Measurements from ENCODE around the gene OR7D2. TPM values are rescaled to one million over a fixed set of nuclear protein-coding genes. Genes with fewer than 3 reads are reported as not detected.

The OR7D2 gene
- total RNA-seq, 1 donor from 2014 or later, result not detected

DNA sequence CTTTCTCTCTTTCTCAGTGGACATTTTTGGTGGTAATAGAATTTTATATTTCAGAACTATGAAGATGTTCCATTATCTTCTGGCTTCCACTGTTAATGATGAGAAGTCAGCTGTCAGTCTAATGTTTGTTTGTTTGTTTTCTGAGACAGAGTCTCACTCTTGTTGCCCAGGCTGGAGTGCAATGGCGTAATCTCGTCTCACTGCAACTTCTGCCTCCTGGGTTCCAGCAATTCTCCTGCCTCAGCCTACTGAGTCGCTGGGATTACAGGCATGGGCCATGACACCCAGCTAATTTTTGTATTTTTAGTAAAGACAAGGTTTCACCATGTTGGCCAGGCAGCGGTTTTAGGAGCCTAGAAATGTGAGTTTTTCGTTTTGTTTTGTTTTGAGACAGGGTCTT, 33.9 kb upstream of the OR7D2 start:
- intact Hi-C loops (cut with DNase I), result no loop called here
- Histone ChIP-seq H3K4me3 (no peak overlapping the region), H3K27me3 (no peaks in the 10 kb centered on the region), H3K27ac (no peak overlapping the region), H3K4me1 (peaks cover 18% of the 10 kb centered on the region), H3K9me3 (peaks cover 17% of the 10 kb centered on the region), H3K36me3 (peaks cover 0 to 23% of the 10 kb centered on the region in 2 donors)
- DNase-seq (ENCODE audit: extremely low spot score in 2 of 2), result no peak
- TF ChIP-seq POLR2A (IDR thresholded peaks at IDR 0.05), result no peak
- TF ChIP-seq, protein P1, sequence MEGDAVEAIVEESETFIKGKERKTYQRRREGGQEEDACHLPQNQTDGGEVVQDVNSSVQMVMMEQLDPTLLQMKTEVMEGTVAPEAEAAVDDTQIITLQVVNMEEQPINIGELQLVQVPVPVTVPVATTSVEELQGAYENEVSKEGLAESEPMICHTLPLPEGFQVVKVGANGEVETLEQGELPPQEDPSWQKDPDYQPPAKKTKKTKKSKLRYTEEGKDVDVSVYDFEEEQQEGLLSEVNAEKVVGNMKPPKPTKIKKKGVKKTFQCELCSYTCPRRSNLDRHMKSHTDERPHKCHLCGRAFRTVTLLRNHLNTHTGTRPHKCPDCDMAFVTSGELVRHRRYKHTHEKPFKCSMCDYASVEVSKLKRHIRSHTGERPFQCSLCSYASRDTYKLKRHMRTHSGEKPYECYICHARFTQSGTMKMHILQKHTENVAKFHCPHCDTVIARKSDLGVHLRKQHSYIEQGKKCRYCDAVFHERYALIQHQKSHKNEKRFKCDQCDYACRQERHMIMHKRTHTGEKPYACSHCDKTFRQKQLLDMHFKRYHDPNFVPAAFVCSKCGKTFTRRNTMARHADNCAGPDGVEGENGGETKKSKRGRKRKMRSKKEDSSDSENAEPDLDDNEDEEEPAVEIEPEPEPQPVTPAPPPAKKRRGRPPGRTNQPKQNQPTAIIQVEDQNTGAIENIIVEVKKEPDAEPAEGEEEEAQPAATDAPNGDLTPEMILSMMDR (IDR thresholded peaks at IDR 0.05), result no peak

DNA sequence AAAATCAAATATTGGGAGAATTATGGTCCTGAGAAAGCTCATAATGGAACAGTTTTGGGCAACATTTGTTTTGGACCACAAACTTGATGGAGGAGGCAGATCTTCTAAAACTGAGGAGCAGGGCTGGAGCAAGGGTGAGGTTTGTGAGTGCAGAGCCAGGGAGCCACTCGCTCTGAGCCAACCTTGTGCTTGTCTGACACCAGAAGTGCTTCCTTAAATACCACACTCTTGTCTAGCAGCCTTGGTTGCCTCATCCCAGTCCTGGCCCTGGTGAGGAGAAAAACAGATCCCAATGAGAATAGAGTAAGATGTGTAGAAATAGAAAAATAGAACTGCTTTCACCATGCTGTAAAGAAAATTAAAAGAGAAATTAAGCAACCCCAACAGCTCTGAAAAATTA, 31.9 kb upstream of the OR7D2 start:
- H3K27ac ChIP-seq, result no peak overlapping the region
- TF ChIP-seq POLR2A (IDR thresholded peaks at IDR 0.05) (no peak), POLR2AphosphoS5 (IDR thresholded peaks at IDR 0.05; ENCODE audit: insufficient read depth in 1 of 2, low read depth in 1 of 2) (no peak)
- TF ChIP-seq, protein P1 (IDR thresholded peaks at IDR 0.05), result no peak
- peaks cover 17% of the 10 kb centered on the region for H3K9me3 ChIP-seq
- peaks cover 0 to 23% of the 10 kb centered on the region in 2 donors for H3K36me3 ChIP-seq
- intact Hi-C loops (cut with DNase I), result no loop called here
- no peak overlapping the region for H3K4me3 ChIP-seq
- no peak for DNase-seq (ENCODE audit: extremely low spot score in 2 of 2)
- no peaks in the 10 kb centered on the region for H3K27me3 ChIP-seq
- H3K4me1 ChIP-seq, result peaks cover 15% of the 10 kb centered on the region

DNA sequence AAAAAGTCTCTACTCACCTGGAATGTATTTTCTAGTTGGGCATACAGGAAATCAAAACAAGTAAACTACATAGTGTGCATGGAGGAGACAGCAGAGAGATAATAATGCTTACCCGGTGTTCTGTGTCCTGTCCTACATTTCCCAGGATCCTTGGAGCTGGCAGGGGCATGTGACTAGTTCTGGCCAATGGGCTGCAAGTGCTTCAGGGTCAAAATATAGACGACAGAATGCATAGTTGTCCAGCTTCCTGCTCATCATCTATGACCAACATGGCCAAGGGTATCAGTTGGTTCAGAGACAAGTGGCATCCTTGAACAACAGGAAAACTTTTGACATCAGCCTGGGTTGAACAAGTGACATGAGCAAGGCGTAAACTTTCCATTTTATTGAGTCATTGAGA, 30.1 kb upstream of the OR7D2 start:
- Histone ChIP-seq H3K4me1 (peaks cover 9% of the 10 kb centered on the region), H3K27me3 (no peaks in the 10 kb centered on the region), H3K4me3 (no peak overlapping the region), H3K9me3 (peaks cover 17% of the 10 kb centered on the region), H3K27ac (no peak overlapping the region), H3K36me3 (peaks cover 0 to 31% of the 10 kb centered on the region in 2 donors)
- no peak for DNase-seq (ENCODE audit: extremely low spot score in 2 of 2)
- intact Hi-C loops (cut with DNase I), result no loop called here
- TF ChIP-seq, protein P1 (IDR thresholded peaks at IDR 0.05), result no peak
- TF ChIP-seq POLR2A (IDR thresholded peaks at IDR 0.05), result no peak
- no peak for TF ChIP-seq POLR2AphosphoS5 (IDR thresholded peaks at IDR 0.05; ENCODE audit: insufficient read depth in 1 of 2, low read depth in 1 of 2)

DNA sequence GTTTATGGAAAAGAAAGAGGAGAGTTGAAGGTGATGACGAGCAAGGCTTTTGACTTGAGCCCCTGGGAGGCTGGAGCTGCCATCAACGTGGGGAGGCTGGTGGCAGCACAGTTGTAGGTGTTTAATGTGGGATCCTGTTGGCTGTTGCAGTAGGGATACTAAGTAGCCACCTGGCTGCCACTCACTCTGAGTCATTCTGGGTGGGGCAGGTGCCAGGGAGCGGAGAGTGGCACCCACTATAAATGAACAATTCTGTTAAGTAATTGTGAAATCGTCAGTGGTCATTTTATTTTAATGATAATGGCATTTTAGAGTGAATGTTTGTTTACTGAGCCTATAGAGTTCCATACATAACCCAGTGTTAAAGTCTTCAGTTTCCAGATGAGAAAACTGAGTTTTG, 28.8 kb upstream of the OR7D2 start:
- DNase-seq (ENCODE audit: extremely low spot score in 2 of 2), result no peak
- Histone ChIP-seq H3K9me3 (peaks cover 12% of the 10 kb centered on the region), H3K4me3 (no peak overlapping the region), H3K36me3 (peaks cover 0 to 29% of the 10 kb centered on the region in 2 donors), H3K4me1 (peaks cover 9% of the 10 kb centered on the region), H3K27me3 (no peaks in the 10 kb centered on the region), H3K27ac (no peak overlapping the region)
- intact Hi-C loops (cut with DNase I), result no loop called here
- no peak for TF ChIP-seq POLR2AphosphoS5 (IDR thresholded peaks at IDR 0.05; ENCODE audit: insufficient read depth in 1 of 2, low read depth in 1 of 2)
- TF ChIP-seq POLR2A (IDR thresholded peaks at IDR 0.05), result no peak
- TF ChIP-seq, protein P1 (IDR thresholded peaks at IDR 0.05), result no peak

DNA sequence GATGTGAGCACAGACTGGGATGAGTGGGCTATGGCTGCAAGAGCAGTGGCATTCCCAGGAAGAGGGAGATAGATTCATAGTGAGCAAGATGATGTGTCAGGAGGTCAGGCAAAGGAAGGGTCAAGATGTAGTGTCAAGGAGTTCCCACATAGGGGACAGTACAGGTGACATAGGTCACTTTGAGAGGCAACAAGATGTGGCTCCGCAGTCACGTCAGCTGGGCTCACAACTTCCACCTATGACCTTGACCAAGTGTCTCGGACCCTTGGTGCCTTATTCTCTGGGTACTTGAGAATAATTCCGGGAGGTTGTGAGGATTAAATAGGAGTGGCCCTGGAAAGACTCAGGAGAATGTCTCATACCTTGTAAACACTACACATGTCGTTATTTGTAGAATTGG, 28.1 kb upstream of the OR7D2 start:
- DNase-seq (ENCODE audit: extremely low spot score in 2 of 2), result no peak
- Histone ChIP-seq H3K27ac (no peak overlapping the region), H3K4me3 (no peak overlapping the region), H3K36me3 (peaks cover 0 to 27% of the 10 kb centered on the region in 2 donors), H3K4me1 (peaks cover 9% of the 10 kb centered on the region), H3K9me3 (peaks cover 11% of the 10 kb centered on the region), H3K27me3 (no peaks in the 10 kb centered on the region)
- intact Hi-C loops (cut with DNase I), result no loop called here
- TF ChIP-seq POLR2AphosphoS5 (IDR thresholded peaks at IDR 0.05; ENCODE audit: insufficient read depth in 1 of 2, low read depth in 1 of 2), result no peak
- no peak for TF ChIP-seq POLR2A (IDR thresholded peaks at IDR 0.05)
- TF ChIP-seq, protein P1 (IDR thresholded peaks at IDR 0.05), result no peak

Measured in vagina (tissue), 2 donors.